GM04503 (cell line): ENCODE measurements around the gene ZNF724.
"Not testable (repeated sequence)": the region's sequence is repeated elsewhere in the genome, so short reads cannot be mapped to it uniquely, and the experiment has no call there.

Source experiments
- DNase-seq: peaks from one replicate; pipeline ENCODE4 v3.0.0-alpha.2; 2012; ENCODE audit warnings: low read depth

Gene ZNF724

GRCh38 chr19:23249911-23250649 lies at the start of gene ZNF724:
ZNF724 (minus strand) TSS chr19:23250394; CDS start chr19:23250242, 152 bp downstream.
- peak; percentile 92 for DNase-seq

DNA sequence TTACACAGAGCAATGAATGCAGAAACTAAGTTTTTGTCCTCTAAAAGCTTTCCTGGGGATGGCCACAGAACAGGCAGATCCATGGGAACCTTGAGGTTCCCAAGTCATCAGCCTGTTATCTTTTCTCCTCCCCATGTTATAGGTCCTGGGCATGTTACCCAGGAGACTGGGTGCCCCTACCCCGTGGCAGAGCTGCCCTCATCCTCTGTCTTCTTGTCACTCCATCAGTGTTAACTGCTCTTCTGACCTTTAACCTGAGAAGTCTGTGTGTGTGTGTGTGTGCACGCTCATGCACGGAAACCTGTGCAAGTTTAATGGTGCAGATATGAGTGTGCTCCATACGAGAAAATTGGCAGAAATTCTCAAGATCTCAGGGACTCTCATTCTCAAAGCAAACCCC lies 43.9 kb upstream of the ZNF724 start:
- DNase-seq: no peak

DNA sequence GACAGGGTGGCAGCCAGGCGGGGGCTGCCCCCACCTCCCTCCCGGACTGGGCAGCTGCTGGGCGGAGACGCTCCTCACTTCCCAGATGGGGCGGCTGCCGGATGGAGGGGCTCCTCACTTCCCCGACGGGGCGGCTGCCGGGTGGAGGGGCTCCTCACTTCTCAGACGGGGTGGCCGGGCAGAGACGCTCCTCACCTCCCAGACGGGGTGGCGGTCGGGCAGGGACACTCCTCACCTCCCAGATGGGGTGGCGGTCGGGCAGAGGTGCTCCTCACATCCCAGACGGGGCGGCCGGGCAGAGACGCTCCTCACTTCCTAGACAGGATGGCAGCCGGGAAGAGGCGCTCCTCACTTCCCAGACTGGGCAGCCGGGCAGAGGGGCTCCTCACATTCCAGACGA lies 39.8 kb upstream of the ZNF724 start:
- DNase-seq: not testable (repeated sequence)

GRCh38 chr19:23287620-23288019 lies 37.4 kb upstream of the ZNF724 start:
- no peak for DNase-seq

DNA sequence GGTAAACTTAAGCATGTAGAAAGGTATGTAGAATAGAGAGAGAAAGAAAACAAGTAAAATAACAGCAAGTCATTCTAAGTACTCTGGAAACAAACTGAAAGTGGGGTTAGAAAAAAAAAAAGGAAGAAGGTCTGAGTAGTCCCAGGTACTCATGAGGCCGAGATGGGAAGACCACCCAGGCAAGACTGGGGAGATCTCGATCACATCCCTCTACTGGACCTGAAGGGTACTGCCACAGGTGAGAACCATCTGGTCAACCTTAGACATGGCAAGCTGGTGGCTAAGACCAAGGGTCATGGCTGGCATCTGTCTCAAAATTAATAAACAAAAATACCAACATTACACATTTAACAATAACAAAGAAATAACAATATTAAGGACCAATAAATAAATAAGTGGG lies 36.3 kb upstream of the ZNF724 start:
- no peak for DNase-seq

- DNase-seq: no peak
These were observed 35.8 kb upstream of the ZNF724 start for GRCh38 chr19:23285948-23286347.

- DNase-seq: not testable (repeated sequence)
These were observed 35.1 kb upstream of the ZNF724 start for GRCh38 chr19:23285326-23285725.

DNA sequence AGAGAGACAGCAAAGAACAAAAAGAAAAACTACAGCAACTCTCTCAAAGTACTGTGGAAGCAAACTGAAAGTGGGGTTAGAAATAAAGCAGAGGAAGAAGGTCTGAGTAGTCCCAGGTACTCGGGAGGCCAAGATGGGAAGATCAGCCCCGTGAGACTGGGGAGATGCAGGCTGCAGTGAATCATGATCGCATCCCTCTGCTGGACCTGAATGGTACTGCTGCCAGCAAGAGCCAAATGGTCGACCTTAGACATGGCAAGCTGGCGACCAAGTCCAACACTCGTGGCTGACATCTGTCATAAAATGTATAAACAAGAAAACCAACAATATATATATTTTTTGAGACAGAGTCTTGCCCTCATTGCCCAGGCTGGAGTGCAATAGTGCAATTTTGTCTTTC lies 33.7 kb upstream of the ZNF724 start:
- no peak for DNase-seq

DNA sequence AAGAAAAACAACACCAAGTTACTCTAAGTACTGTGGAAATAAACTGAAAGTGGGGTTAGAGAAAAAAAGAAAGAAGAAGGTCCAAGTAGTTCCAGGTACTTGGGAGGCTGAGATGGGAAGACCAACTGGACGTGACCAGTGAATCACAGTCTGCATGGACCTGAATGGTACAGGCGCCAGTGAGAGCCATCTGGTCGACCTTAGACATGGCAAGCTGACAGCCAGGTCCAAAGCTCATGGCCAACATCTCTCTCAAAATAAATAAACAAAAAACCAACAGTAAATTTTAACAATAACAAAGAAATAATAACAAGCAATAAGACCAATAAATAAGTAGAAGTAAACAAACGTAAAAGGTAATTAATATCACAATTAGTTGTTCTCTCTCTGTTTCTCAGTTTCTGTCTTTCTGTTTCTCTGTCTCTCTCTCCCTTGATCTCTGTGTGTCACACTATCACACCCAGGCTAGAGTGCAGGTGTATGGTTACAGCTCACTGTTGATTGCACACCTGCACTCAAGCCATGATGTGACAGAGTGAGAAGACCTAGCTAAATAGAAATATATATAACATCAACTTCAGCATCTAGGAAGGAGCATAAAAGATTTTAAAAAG lies 31.6 kb upstream of the ZNF724 start:
- no peak for DNase-seq

DNA sequence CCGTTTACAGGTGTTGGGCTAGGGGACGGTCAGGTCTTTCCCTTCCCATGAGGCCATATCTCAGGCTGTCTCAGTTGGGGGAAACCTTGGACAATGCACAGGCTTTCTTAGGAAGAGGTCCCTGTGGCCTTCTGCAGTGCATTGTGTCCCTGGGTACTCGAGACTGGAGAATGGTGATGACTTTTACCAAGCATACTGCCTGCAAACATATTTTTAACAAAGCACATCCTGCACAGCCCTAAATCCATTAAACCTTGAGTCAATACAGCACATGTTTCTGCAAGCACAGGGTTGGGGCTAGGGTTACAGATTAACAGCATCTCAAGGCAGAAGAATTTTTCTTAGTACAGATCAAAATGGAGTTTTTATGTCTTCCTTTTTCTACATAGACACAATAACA lies 27.9 kb upstream of the ZNF724 start:
- DNase-seq: not testable (repeated sequence)

- DNase-seq: peak; percentile 37
These were observed 23.6 kb upstream of the ZNF724 start for GRCh38 chr19:23273590-23274412.

GRCh38 chr19:23273022-23273589 lies 22.9 kb upstream of the ZNF724 start:
- no peak for DNase-seq

DNA sequence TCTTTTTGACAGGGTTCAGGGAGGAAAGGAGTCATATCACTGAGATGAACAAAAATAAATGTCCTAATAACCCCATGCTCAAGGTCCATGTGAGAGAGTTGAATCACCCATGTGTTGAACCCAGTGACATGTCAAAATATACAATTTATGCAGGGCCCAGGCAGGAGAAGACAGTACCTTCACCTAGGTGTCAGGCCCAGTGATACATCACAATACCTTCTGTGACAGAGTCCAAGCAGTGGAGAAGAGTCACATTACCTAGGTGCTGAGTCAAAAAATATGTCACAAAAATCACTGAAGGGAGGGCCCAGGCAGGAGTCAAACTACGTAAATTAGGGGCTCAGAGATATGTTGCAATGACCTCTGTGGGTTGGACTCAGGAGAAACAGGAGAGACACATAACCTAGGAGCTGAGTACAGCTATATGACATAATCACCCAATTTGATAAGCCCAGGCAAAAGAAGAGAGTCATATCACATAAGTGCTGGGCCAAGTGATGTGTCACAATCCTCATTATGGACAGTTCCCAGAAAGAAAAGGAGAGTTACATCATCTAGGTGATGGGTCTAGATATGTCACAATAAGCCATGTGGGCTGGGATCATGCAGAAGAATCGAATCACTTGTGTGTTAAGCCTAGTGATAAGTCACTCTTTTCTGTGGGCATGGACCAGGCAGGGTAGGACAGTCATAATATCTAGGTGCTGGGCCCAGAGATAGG lies 13.8 kb upstream of the ZNF724 start:
- DNase-seq: no peak

- DNase-seq: no peak
These were observed 13.2 kb upstream of the ZNF724 start for GRCh38 chr19:23263396-23263795.

DNA sequence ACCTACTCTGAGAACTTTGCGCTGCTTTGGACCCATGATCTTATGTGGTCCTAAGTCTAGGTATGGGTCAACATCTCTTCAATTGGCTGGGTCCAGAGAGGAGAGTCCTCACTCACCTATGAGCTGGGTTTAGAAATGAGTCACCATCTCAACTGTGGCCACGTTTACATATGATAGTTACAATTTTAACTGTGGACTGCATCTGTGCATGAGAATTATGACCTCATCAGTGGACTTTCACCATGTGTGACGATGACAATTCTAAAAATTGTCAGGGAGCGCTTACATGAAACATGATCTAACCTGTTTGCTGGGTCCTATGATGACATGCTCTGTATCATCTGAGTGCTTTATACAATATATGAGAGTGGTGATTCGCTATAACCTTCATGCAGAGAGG lies 12.7 kb upstream of the ZNF724 start:
- no peak for DNase-seq

DNA sequence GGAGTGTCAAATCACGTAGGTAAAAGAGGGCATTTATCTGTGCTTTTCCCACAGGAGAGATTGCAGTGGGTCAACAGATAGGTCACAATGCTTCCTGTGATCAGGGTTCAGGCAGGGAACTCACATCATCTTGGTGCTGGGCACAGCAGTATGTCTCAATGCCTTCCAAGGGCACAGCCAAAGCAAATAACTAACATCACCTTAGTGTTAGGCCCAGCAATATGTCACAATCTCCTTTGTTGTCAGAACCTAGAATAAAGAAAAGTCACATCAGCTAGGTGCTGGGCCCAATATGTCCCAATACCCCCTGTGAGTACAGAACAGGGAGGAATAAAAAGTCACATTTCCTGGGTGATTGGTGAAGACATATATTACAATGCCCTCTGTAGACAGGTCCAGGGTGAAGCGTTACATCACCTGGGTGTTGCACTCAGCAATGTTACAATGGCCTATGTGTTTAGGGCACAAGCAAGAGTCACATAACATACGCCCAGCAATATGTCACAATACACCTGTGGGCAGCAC lies 11.4 kb upstream of the ZNF724 start:
- DNase-seq: no peak

- no peak for DNase-seq
These were observed 10.8 kb upstream of the ZNF724 start for GRCh38 chr19:23260956-23261355.

- DNase-seq: no peak
These were observed 9.8 kb upstream of the ZNF724 start for GRCh38 chr19:23259961-23260360.

DNA sequence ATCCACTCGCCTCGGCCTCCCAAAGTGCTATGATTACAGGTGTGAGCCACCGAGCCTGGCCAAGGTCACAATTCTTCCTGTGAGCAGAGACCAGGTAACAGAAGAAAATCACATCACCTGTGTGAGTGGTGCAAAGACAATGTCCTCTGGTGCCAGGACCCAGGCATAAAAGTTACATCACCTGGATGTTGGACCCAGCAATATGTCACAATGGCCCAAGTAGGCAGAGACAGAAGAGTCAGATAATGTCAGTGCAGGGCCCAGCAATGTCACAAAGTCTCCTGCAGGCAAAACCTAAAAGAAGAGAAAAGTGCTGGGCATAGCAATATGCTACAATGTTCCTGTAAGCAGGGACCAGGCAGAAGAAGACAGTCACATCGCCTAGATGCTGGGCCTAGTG lies 5.5 kb upstream of the ZNF724 start:
- DNase-seq: no peak

- DNase-seq: no peak
These were observed 4.1 kb upstream of the ZNF724 start for GRCh38 chr19:23254141-23254910.

GRCh38 chr19:23253256-23253655 lies 3.1 kb upstream of the ZNF724 start:
- not testable (repeated sequence) for DNase-seq
